ENCODE data around the gene DKKL1. TPM values are rescaled to one million over a fixed set of nuclear protein-coding genes. Genes with fewer than 3 reads are reported as not detected.

The DKKL1 gene
- total RNA-seq, 1 donor, result not detected

- no peak for DNase-seq (ENCODE audit: low read depth in 2 of 3, low spot score in 2 of 3)
Measured at GRCh38 chr19:49337267-49338022, 26.2 kb upstream of the DKKL1 start.

GRCh38 chr19:49338023-49338677, 25.5 kb upstream of the DKKL1 start:
- DNase-seq (ENCODE audit: low read depth in 2 of 3, low spot score in 2 of 3), result no peak

GRCh38 chr19:49338691-49339300, 24.9 kb upstream of the DKKL1 start:
- no peak for DNase-seq (ENCODE audit: low read depth in 2 of 3, low spot score in 2 of 3)

- no peak for DNase-seq (ENCODE audit: low read depth in 2 of 3, low spot score in 2 of 3)
Measured at GRCh38 chr19:49339301-49340068, 24.2 kb upstream of the DKKL1 start.

- peak in 1 of 3 donors; percentile 41 for DNase-seq (ENCODE audit: low read depth in 2 of 3, low spot score in 2 of 3)
Measured at GRCh38 chr19:49340069-49340864, 23.4 kb upstream of the DKKL1 start.

GRCh38 chr19:49340865-49341718, 22.6 kb upstream of the DKKL1 start:
- no peak for DNase-seq (ENCODE audit: low read depth in 2 of 3, low spot score in 2 of 3)

- no peak for DNase-seq (ENCODE audit: low read depth in 2 of 3, low spot score in 2 of 3)
Measured at GRCh38 chr19:49342291-49342721, 21.4 kb upstream of the DKKL1 start.

- DNase-seq (ENCODE audit: low read depth in 2 of 3, low spot score in 2 of 3), result no peak
Measured at GRCh38 chr19:49343123-49343522, 20.6 kb upstream of the DKKL1 start.

GRCh38 chr19:49344505-49345423, 18.9 kb upstream of the DKKL1 start:
- DNase-seq (ENCODE audit: low read depth in 2 of 3, low spot score in 2 of 3), result no peak

- DNase-seq (ENCODE audit: low read depth in 2 of 3, low spot score in 2 of 3), result no peak
Measured at GRCh38 chr19:49347191-49347590, 16.5 kb upstream of the DKKL1 start.

- peak in 1 of 3 donors; percentile 40 for DNase-seq (ENCODE audit: low read depth in 2 of 3, low spot score in 2 of 3)
Measured at GRCh38 chr19:49347835-49348234, 15.8 kb upstream of the DKKL1 start.

GRCh38 chr19:49348305-49349189, 15.1 kb upstream of the DKKL1 start:
- DNase-seq (ENCODE audit: low read depth in 2 of 3, low spot score in 2 of 3), result no peak

GRCh38 chr19:49349567-49349966, 14.1 kb upstream of the DKKL1 start:
- DNase-seq (ENCODE audit: low read depth in 2 of 3, low spot score in 2 of 3), result no peak

- DNase-seq (ENCODE audit: low read depth in 2 of 3, low spot score in 2 of 3), result no peak
Measured at GRCh38 chr19:49355909-49356353, 7.7 kb upstream of the DKKL1 start.

GRCh38 chr19:49356382-49356781, 7.3 kb upstream of the DKKL1 start:
- no peak for DNase-seq (ENCODE audit: low read depth in 2 of 3, low spot score in 2 of 3)

- DNase-seq (ENCODE audit: low read depth in 2 of 3, low spot score in 2 of 3), result no peak
Measured at GRCh38 chr19:49357186-49357585, 6.5 kb upstream of the DKKL1 start.
